ENCODE results near the gene ADAMTSL3. TPM values are rescaled to one million over a fixed set of nuclear protein-coding genes. Genes with fewer than 3 reads are reported as not detected.
"Not testable (repeated sequence)": the region's sequence is repeated elsewhere in the genome, so short reads cannot be mapped to it uniquely, and the experiment has no call there.

Gene ADAMTSL3
- polyA plus RNA-seq, 3 donors: 3.0 to 4.5 (median 3.5) TPM

DNA sequence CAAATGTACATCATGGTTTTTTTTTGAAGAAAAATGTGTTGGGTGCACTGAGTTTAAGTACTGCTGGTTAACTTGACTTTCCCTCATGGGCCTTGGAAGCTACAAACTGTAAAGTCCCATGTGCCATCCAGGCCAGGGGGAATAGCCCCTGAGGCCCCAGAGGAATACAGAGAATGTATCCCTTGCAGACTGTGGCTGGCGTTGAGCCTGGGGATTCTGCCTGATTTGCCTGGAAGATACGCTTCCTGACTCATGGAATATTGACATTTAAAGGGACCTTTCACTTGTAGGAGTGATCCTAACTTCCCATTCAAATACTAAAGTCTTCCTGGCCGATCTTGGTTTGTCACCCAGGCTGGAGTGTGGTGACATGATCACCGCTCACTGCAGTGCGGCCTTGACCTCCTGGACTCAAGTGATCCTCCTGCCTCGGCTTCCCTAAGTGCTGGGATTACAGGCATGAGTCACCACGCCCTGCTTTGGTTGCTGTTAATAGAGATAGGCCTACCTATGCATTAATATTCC, 42.0 kb downstream of the ADAMTSL3 start:
- no peak for DNase-seq (ENCODE audit: low read depth in 3 of 3, low spot score in 2 of 3)

DNA sequence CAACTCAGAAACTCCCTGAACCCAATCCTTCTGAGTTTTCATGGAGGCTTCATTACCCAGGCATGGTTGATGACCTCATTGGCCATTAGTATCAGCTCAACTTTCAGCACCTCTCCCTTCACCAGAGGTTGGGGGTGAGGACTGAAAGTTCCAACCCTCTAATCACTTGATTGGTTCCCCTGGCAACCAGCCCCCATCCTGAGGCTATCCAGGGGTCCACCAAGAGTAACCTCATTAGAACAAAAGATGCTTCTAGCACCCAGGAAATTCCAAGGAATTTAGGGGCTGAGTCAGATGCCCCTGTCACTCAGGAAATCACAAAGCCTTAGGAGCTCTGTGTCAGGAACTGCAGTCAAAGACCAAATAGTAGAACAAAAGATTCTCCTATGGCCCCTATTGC, 43.8 kb downstream of the ADAMTSL3 start:
- no peak for DNase-seq (ENCODE audit: low read depth in 3 of 3, low spot score in 2 of 3)

DNA sequence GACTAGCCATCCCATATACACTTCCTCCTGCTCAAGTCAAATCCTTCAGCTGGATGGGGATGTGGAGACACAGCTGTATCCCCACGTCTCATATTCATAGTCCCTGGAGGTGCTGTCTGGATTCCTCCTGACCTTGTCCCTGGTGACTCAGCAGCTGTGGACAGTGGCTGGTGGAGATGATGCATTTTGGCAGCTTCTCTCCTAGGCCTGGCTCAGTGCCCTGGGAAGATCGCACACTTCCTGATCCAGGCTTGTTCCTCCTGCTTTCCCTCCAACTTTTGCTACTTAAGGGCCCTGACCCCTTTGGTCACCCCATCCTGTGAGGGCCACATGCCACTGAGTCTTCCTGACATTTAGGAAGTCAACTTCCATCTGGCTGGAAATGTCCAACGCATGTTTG, 44.4 kb downstream of the ADAMTSL3 start:
- DNase-seq (ENCODE audit: low read depth in 3 of 3, low spot score in 2 of 3): no peak

DNA sequence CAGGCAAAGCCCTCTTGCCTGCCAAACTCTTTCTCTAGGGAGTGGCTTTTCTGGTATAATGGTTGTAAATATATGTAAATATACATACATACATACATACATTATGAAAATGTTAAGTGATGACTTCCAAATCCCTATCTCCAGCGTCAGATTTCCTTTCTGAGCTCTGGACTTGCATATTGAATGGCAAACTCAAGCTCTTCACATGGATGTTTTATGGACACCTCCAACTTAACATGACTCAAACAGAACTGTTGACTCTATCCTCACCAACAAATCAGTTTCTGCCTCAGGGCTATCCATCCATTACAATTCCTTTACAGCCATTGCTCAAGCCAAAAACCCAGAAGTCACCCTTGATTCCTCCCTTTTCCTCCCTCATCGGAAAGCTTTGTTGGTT, 45.1 kb downstream of the ADAMTSL3 start:
- no peak for DNase-seq (ENCODE audit: low read depth in 3 of 3, low spot score in 2 of 3)

DNA sequence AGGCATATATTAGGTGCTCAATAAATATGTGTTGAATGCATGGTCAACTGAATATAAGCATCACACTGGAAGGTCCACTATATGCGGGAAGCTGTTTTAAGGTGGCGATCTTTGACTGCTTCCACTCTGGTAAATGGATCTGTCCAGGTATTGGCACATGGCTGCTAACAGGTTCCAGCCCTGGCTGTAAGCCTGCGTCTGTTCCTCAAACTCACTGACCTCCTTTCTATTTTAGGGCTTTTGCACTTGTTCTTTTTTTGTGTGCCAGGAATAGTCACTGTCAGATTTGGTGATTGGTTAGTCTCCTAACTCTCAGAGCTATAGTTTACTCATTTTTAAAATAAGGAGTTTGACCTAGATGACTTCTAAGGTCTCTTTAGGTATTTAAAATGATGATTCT, 46.2 kb downstream of the ADAMTSL3 start:
- no peak for DNase-seq (ENCODE audit: low read depth in 3 of 3, low spot score in 2 of 3)

DNA sequence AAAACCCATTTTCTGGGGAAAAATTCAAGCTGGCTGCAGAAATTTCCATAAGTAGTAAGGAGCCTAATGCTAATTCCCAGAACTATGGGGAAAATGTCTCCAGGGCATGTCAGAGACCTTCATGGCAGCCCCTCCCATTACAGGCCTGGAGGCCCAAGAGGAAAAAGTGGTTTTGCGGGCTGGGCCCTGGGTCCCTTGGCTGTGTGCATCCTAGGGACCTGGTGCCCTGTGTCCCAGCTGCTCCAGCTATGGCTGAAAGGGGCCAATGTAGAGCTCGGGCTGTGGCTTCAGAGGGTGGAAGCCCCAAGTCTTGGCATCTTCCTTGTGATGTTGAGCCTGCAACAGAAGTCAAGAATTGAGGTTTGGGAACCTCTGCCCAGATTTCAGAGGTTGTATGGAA, 48.4 kb downstream of the ADAMTSL3 start:
- not testable (repeated sequence) for DNase-seq (ENCODE audit: low read depth in 3 of 3, low spot score in 2 of 3)

DNA sequence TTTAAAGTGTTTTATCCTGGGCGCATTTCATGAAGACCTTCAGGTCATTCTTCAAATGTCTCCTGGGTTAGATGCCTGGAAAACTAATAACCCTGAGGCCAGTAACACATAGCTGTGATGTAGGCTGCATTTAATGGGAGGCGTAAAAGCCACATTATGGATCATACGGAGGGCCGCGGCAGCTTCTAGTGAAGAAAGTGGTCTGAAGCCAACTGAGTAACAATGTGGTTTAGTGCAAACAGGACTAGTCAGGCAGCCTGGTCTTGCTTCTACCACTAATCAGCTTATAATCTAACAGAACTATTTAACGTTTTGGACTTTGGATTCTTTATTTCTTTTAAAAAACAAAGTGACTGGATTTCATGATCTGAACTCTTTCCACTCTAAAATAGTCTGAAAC, 54.4 kb downstream of the ADAMTSL3 start:
- no peak for DNase-seq (ENCODE audit: low read depth in 3 of 3, low spot score in 2 of 3)

DNA sequence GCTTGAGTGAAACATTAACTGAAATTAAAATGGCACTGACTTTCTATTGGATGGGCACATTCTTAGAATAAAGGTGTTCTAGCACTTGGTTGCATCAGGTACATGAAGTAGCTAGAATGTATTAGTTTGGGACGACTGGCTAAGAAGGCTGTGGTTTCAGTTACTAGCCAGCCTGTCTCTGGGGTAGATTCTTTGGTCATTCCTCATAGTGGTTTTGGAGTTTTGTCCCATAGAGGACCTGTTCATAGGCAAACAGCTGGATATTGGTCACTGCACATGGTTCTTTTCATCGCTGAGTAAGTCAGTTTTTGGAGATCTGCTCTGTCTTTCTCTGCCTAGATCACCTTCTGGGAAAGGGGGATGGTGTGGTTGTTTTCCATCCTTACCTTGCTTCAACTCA, 55.3 kb downstream of the ADAMTSL3 start:
- DNase-seq (ENCODE audit: low read depth in 3 of 3, low spot score in 2 of 3): no peak

DNA sequence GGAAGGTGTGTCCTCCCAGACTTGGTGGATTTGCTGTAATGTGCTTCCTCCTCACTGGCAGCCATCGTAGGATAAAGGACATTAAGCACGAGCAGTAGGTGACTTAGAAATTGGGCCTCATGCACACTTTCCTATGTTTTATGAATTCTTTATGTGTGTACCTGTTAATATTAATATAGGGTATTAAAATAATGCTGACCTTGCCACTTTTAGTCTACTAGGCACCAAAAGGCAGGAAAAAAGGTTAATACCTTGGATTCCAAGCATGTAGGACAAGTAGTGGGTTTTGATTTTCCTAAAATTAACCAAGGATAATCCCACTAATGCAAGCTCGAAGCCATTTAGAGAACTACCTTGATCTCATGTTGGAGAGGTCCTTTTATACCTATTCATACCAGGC, 55.9 kb downstream of the ADAMTSL3 start:
- no peak for DNase-seq (ENCODE audit: low read depth in 3 of 3, low spot score in 2 of 3)

DNA sequence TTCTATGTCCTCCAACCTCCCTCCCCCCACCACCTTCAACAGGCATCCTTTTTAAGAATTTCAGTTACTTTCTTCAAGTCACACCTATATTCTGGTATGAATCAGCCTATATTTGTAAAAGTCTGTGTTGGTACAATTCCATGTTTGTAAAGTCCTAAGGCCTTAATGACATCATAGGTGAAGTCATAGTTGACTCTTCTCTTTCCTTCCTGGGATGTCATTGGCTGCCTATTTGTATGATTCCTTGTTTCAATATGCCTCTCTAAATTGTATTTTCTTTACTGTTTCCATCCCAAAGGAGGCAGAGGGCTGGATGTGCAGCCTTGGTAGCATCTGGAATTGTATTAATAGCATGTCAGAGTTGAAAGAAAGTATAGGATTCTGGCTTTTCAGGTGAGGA, 56.5 kb downstream of the ADAMTSL3 start:
- no peak for DNase-seq (ENCODE audit: low read depth in 3 of 3, low spot score in 2 of 3)

DNA sequence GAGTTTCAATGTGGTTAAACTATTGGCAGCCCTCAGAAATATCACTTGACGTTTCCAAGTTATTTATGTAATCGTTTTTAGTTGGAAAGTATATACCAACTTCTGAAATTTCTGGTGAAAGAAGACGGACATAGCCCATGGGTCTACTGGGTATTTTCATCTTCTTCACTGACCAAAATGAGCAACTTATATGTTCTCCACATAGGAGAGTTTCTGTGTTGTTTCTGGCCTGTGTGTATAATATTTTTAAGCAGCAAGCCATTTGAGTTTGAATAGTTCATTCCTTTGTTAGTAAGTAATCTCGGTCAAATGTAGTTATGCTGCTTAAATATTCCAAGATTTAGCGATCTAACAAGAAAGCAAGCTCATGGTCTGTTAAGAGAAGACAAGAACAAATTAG, 57.3 kb downstream of the ADAMTSL3 start:
- DNase-seq (ENCODE audit: low read depth in 3 of 3, low spot score in 2 of 3): no peak

DNA sequence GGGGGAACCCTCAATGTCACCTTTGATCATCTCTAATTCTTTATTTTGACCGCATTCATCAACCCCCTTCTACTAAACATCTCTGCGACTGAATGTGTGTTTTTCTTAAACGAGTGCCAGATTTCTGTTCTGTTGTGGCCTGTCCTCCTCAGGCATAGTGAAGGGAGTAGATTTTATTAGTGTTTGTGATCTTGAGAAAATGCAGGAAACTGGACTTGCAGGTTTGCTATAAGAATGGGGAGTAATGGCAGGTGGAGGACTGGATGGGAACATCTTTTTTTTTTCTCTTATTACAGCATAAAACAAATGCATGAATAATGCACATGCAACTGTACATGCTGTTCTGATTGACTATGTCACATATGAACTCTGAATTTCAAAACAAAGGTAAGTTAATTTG, 59.3 kb downstream of the ADAMTSL3 start:
- no peak for DNase-seq (ENCODE audit: low read depth in 3 of 3, low spot score in 2 of 3)

DNA sequence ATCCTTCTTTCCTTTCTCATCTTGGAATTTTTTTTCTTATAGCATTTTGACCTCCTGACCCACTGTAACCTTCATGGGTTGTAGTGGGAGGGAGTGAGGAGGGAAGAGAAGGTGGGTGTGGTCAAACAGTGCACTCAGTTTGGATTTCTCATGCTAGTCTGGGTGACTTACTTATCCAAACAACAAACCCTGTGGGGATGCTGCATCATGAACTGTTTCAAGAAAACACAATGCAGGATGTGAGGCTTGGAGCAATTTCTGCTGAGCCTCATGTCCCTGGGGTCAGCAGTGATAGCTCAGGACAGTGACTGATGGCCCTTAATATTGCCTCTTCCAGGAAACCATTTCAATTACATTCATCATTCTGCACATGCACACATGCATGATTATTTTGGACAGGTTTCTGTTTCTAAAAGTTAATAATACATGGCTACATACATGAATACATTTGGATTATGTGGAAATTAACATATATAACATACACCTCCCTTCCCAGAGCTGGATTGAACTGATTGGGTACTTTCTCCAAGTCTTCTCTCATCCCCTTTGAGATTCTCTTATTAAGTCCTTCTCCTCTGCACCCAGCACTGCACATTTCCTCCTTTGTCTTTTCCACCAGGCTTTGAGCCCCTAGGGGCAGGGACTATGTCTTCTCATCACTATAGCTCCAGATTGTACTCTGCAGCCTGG, 61.2 kb downstream of the ADAMTSL3 start:
- no peak for DNase-seq (ENCODE audit: low read depth in 3 of 3, low spot score in 2 of 3)

DNA sequence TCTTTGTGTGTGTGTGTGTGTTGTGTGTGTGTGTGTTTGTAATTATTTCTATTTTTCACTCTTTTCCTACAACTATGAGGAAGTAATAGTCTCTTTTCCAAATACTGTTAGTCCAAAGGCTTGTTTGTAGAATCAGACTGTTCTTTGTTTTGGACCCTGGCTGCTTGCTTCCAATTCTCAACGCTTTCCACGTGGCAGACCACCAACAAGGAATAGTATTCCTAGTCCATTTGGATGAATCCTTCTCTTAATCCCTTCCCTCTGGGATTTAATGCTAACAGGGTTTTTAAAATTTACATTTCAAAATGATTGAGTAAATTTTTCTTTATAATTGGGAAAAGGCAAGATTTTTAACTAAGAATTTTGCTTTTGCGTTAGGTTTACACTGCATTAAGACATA, 62.7 kb downstream of the ADAMTSL3 start:
- DNase-seq (ENCODE audit: low read depth in 3 of 3, low spot score in 2 of 3): no peak

DNA sequence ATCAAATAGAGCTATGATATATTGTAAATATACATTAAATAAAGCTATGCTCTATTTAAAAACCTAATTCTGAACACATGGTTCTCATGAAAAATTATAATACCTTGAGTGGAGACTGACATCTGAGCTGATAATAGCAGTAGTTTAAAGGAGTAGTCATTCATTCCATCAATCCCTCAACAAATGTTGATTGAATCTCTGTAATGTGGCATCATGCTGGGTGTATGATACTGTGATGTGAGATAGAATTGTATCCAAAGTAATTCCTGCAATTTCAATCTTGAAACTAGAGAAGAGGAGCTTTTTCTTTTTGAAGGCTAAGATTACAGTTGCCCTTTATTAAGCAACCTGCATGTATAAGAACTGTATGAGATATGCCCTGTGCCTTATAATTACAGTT, 63.1 kb downstream of the ADAMTSL3 start:
- no peak for DNase-seq (ENCODE audit: low read depth in 3 of 3, low spot score in 2 of 3)

DNA sequence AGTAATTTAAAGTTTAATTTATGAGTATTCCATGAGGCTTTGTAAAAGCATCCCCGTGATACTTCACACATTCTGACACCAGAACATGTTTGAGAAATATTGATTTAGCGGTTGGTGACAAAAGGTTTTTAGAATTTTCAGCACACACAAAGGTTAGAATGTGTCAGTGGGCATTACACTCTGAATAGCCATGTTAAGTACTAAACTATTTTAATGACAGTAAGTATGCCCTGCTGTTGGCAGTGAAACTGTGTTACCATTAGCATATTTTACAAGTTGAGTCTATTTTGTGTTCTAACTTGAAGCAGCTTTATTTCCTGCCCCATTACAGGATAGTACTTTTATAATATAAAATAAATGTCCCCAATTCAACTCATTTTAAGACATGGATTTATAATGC, 66.5 kb downstream of the ADAMTSL3 start:
- no peak for DNase-seq (ENCODE audit: low read depth in 3 of 3, low spot score in 2 of 3)

DNA sequence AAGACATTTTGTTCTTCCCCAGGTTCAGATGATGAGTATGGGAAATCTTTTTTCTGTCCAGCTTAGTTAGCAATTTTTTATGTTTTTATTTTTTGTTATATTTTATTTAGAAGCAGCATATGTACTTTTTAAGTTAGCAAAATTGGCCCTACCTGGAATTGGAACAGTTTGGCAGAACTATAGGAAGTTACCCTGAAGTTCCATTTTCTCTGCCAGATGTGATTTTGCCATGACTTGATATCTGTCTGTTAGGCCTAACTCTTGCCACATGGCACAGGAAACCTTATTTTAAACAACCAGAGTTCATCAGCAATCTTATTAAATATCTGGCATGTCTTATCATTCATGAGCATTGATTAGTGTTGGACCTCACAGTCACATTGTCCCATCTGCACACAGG, 67.1 kb downstream of the ADAMTSL3 start:
- DNase-seq (ENCODE audit: low read depth in 3 of 3, low spot score in 2 of 3): no peak

DNA sequence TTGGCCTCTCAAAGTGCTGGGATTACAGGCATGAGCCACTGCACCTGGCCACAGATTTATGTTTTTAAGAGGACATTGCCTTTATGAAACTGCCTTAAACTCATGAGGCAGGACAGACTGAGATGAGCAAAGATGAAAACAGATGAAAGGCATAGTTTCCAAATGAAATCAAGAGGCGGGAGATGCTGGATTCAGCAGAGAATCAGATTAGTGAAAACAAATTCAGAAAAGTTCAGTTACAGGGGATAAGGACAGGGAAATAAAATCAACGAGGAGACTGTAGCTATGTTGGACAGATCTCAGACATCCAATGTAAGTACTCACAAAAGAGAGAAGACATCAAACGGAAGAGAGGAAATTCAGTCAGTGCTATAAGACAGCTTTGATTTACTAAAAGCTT, 68.1 kb downstream of the ADAMTSL3 start:
- DNase-seq (ENCODE audit: low read depth in 3 of 3, low spot score in 2 of 3): no peak

DNA sequence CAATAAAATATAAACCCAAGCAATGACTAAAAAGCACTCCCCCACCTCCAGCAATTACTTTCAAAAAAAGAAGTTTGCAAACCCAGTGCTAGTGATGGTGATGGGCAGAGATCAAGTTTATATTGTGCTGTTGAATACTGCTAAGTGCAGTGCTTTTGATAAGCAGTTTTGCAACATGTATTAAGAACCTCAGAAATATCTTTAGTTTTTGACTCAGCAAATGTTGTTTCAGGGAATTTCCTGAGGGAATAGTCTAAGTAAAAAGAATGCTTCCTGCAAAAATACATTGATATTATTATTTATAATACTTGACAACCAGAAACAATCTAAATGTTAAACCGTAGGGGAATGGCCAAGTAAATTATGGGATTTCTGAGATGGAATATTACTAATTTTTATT, 69.3 kb downstream of the ADAMTSL3 start:
- DNase-seq (ENCODE audit: low read depth in 3 of 3, low spot score in 2 of 3): no peak

DNA sequence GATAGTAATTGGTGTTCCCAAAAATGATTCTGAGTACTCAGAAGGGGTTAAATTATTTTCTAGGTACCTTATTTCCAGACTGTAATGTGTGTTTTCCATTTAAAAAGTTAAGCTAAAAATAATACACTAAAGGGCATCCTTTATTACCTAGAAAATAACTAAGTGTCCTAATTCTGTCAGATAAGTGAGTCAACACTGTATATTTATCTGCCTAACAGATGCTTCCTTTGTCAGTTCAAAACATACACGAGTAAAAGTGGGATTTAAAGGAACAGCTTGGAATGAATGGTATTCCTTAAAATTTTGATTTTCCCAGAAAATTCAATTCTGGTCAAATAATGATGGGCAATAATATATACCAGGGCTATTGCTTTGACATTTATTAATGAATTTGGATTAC, 78.3 kb downstream of the ADAMTSL3 start:
- no peak for DNase-seq (ENCODE audit: low read depth in 3 of 3, low spot score in 2 of 3)

DNA sequence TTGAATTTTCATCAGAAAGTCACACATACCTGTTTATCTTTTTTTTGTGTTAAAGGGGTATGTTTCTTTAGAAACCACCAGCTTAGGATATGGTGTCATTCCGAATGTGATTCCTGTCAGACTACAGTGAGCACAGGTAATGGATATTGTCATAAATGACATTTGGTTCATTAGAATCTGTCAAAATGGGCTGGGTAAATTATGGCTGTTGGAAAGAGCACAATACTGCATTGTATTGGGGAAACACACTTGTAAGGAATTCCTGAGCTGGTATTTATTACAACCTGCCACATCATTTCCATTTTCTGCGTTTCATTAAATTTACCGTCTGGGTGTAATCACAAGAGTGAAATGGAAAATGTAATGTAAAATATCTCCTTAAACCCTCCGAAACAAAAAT, 78.8 kb downstream of the ADAMTSL3 start:
- no peak for DNase-seq (ENCODE audit: low read depth in 3 of 3, low spot score in 2 of 3)

DNA sequence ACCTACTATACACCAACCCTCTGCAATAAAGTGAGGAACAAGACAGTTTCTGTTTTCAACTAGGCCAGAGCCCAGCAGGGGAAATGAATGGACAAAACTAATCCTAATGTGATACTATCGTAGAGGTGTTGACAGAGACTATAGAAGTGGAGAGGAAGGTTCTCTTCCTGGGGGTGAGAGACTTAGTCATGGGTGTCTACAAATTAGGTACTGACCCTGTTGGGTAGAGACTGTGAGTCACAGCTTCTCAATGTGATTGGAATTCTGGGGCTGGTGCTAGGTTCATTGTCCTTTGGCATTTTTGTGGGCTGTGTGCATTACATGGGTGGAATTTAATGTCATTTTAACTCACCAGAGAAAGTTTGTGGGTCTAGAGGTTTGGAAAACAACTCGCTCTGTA, 79.3 kb downstream of the ADAMTSL3 start:
- DNase-seq (ENCODE audit: low read depth in 3 of 3, low spot score in 2 of 3): no peak

DNA sequence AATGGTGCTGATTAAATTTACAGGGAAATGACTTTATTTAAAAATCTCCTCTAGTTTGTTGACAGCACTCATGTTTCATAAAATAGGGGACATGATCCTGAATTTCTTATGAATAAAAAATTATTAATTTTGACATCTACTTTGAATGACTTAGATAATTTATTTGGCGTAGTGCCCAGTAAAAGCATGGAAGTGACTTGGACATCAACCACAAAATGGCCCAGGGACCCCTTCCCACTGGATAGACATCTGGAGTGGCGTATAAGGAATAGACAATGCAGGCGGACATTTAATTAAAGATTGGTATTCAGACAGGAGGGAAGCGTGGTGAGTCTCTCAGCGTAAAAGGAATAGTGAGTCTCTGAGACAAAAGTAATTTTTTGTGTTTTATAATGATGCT, 79.8 kb downstream of the ADAMTSL3 start:
- DNase-seq (ENCODE audit: low read depth in 3 of 3, low spot score in 2 of 3): no peak
